HG03103 (cell line): ENCODE data around the gene F8A1.
A peak's percentile ranks its signal among the peaks of the same experiment; 100 is the strongest.
"Not testable (repeated sequence)": the region's sequence is repeated elsewhere in the genome, so short reads cannot be mapped to it uniquely, and the experiment has no call there.

Experiments used
- ATAC-seq: cut with Tn5 transposase; IDR thresholded peaks from one replicate; pipeline ENCODE4 v1.9.1; 2021; ENCODE audit warnings: low read depth; ENCODE audit not compliant: unreplicated experiment

Gene F8A1

DNA sequence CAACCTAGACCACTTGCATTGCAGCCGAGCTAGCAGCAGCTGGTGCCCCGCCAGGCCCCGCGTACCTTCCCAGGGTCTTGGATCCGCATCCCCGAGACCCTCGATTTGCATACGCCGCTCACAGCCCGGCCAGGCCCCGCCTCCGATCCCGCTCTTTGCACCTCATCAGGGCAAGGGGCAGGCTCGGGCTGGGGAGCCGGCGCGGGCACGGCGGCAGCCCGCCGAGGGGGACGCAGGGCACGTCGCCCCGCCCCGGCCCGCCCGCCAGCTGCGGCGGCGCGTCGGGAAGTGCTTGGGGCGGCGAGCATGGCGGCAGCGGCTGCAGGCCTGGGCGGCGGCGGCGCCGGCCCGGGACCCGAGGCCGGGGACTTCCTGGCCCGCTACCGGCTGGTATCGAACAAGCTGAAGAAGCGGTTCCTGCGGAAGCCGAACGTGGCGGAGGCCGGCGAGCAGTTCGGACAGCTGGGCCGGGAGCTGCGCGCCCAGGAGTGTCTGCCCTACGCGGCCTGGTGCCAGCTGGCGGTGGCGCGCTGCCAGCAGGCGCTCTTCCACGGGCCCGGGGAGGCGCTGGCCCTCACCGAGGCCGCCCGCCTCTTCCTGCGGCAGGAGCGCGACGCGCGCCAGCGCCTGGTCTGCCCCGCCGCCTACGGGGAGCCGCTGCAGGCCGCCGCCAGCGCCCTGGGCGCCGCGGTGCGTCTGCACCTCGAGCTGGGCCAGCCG lies at the start of gene F8A1:
F8A1 (plus strand) TSS at position 287 of the 720 bp plus-strand sequence; CDS start at position 307, 20 bp downstream.
- peak; percentile 52 for ATAC-seq

DNA sequence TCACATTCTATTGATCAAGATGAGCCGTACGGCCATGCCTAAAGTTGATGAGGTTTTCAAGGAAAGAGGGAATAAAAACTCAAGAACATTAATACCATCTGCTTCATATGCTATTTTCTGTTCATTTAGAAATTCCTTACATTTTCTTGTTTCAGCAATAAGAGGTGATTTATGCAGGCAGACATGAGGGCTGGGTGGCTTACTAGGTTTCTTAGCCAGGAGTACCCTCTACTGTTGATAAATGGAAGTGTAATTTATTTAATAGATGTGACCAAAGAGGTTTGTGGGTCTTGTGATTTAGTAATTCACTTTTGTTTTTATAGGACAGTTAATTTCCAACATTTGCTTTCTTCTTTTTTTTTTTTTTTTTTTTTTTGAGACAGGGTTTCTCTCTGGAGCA lies 45.3 kb upstream of the F8A1 start:
- no peak for ATAC-seq

DNA sequence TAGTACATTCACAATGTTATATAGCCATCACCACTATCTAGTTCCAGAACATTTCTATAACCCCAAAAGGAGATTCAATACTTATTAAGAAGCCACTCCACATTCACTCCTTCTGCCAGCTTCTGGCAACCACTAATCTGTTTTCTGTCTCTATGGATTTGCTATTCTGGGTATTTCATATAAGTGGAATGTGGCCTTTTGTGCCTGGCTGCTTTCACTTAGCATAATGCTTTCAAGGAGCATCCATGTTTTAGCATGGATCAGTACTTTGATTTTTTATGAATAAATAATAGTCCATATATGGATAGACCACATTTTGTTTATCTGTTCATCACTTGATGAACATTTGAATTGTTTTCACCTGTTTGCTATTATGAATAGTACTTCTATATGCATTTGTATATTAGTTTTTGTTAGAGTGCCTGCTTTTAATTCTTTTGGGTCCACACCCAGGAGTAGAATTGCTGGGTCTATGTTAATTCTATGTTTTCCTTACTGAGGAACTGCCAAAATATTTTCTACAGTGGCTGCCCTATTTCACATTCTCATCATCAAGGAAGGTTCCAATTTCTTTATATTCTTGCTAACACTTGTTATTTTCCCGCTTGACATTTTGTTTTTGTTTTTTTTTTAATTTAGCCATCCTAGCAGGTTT lies 35.1 kb upstream of the F8A1 start:
- no peak for ATAC-seq

DNA sequence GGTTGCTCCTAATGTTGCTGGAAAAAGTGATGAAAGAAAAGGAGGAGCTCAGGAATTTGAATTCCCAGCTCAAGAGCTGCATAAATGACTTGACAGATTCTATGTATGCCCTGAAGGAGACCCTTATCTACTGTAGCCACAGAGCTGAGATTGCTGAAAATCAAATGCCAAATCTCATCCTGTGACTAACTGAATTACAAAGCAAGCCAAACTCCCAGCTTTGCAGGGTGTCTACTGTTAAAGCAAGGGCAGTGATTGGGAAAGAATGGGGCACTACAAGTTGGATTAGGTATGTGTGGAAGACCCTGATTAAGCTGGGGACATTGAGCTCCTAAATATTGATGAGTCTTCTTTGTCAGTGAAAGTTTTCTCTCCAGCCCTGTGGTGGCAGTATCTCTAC lies 30.9 kb upstream of the F8A1 start:
- ATAC-seq: no peak

DNA sequence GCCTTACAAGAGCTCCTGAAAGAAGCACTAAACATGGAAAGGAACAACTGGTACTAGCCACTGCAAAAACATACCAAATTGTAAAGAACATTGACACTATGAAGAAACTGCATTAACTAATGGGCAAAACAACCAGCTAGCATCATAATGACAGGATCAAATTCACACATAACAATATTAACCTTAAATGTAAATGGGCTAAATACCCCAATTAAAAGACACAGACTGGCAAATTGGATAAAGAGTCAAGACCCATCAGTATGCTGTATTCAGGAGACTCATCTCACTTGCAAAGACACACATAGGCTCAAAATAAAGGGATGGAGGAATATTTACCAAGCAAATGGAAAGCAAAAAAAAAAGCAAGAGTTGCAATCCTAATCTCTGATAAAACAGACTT lies 17.6 kb upstream of the F8A1 start:
- ATAC-seq: not testable (repeated sequence)

DNA sequence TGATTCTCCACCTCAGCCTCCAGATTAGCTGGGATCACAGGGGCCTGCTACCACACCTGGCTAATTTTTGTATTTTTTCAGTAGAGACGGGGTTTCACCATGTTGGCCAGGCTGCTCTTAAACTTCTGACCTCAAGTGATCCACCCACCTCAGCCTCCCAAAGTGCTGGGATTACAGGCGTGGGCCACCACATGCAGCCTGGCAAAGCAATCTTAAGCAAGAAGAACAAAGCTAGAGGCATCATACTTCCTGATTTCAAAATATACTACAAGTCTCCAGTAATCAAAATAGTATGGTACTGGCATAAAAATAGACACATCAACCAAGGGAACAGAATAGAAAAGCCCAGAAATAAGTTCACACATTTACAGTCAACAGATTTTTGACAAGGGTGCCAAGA lies 12.8 kb upstream of the F8A1 start:
- no peak for ATAC-seq

DNA sequence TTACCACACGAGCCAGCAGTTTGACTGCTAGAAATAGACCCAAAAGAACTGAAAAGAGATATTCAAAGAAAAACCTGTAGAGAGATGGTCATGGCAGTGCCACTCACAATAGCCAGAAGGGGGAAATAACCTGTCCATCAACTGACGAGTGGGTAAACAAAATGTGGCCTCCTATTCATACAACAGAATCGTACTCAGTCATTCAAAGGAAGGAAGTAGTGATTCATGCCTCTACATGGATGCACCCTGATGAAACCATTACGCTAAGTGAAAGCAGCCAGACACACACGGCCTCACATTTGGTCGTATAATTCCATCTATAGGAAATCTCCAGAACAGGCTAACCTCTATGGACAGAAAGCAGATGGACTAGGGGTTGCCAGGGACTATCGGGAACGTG lies 2.1 kb upstream of the F8A1 start:
- ATAC-seq: not testable (repeated sequence)

DNA sequence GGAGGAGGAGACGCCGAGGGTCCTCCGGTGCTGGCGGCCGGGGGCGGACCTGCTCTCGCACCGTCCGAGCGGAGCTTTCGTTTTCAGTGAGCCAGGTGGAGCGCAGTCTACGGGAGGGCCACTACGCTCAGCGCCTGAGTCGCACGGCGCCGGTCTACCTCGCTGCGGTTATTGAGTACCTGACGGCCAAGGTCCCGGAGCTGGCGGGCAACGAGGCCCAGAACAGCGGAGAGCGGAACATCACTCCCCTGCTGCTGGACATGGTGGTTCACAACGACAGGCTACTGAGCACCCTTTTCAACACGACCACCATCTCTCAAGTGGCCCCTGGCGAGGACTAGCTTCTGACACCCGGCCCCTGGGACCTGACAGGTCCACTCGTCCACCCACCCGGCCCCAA lies 1.1 kb upstream of the F8A1 start:
- ATAC-seq: not testable (repeated sequence)

DNA sequence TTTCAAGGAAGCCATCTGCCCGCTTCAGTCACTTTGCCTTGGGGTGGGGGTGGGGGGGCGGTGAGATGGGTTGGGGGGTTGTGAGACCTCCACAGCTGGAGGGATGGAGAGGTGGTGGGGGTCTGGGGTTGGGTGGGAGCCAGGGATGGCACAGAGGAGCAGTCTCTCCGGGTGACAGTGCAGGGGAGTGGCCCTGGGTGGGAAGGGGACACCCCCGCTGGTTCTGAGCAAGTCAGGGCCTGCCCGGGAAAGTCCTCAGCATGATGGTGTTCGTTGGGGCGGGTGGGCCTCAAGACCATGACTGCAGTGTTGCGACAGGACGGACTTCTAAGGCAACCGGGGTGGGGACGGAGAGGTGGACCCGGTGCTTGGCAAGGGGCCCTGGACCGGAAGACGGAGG lies 606 bp upstream of the F8A1 start:
- not testable (repeated sequence) for ATAC-seq

DNA sequence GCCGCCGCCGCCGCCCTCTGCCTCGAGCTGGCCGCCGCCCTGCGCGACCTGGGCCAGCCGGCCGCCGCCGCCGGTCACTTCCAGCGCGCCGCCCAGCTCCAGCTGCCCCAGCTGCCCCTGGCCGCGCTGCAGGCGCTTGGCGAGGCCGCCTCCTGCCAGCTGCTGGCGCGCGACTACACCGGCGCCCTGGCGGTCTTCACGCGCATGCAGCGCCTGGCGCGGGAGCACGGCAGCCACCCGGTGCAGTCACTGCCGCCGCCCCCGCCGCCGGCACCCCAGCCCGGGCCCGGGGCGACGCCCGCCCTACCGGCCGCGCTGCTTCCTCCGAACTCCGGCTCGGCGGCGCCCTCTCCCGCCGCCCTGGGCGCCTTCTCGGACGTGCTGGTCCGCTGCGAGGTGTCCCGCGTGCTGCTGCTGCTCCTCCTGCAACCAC lies 650 bp downstream of the F8A1 start:
- peak; percentile 51 for ATAC-seq

DNA sequence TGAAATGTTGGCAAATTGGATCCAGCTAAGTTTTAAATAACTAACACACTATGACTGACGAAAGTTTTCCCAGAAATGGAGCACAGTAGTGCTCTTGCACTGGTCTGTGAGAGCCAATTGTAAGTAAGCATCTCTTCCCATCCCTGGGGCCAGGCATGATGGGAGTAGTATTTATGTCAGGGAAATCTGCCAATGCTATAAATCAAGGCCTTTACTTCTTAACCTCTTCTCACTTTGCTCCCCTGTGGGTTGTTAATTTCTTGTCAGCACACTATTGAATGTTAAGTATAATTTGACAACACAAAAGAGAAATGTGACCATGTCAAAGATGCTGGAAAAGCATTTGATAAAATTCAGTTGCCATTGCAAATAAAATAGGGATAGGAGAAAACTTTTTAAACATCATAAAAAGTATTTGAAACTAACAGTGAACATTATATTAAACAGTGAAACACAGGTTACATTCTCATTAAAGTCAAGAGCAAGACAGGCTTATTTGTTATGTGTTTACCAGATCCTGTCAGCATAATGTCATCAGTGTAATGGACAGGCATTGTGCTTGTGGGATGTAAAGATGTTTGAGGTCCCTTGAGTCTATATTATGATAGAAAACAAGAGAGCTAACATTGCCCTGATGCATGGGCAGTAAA lies 5.0 kb downstream of the F8A1 start:
- ATAC-seq: no peak

DNA sequence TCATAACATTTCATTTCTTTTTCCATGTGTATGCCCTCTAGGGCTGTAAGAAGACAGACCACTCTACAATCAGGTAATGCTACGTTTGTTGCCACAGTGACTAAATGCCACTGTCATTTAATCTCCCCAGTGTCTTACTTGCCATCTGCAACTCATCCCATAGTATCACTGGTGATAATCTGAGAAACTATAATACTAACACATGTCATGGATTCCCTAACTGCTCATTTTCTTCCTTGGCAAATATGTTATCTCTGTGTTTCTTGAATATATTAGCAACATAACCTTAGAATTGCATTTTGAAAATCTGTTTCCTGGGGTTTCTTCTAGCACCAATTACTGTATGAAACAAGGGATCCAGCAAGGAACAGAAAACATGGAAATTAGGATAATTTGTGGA lies 6.1 kb downstream of the F8A1 start:
- no peak for ATAC-seq

DNA sequence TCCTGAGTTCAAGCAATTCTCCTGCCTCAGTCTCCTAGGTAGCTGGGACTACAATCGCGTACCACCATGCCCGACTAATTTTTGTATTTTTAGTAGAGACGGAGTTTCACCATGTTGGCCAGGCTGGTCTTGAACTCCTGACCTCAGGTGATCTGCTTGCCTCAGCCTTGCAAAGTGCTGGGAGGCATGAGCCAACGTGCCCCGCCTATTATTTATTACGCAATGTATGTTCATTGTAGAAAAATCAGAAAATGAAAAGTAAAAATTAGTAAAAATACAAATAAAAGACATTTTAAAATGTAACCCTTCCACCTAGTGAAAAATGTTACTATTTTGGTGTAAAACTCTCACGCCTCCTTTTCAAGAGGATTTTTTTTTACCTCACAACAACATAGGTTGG lies 14.2 kb downstream of the F8A1 start:
- no peak for ATAC-seq

DNA sequence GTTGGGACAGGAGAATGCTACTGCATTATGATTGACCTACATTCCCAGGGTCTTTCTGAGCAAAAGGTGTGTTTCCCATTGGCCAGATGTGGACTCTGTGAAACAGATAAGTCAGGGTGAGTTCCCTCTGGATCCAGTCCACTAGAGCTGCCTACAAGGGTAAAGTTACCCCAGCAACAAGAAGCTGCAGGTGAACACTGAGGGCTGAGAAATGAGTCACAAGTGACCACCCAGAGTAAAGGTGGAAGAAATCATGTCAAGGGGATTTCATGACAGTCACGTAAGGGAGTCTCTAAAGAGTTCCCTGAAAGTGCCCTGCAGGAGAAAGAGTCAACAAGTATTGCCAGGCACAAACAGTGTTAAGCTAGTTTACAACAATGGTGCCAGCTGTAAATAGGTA lies 16.3 kb downstream of the F8A1 start:
- no peak for ATAC-seq

DNA sequence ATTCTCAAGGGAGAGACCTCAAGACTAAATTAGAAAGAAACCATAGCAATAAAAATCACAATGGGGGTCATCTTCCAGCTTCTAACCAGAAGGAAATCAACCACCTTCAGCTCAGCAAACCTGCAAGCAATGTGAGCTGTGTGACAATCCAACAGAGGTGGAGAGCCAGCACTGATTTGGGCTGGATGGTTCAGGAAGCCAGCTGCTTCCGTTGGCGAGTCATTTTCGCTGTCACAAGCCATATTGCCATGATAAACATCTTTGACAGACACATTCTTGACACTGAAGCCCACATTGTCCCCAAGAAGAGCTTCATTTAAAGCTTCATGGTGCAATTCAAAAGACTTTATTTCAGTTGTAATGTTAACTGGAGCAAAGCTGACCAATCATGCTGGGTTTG lies 22.7 kb downstream of the F8A1 start:
- ATAC-seq: no peak

DNA sequence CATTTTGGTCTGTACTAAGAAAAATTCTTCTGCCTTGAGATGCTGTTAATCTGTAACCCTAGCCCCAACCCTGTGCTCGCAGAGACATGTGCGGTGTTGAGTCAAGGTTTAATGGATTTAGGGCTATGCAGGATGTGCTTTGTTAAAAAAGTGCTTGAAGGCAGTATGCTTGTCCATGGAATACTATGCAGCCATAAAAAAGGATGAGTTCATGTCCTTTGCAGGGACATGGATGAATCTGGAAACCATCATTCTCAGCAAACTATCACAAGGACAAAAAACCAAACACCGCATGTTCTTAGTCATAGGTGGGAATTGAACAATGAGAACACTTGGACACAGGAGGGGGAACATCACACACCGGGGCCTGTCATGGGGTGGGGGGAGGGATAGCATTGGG lies 23.9 kb downstream of the F8A1 start:
- not testable (repeated sequence) for ATAC-seq

DNA sequence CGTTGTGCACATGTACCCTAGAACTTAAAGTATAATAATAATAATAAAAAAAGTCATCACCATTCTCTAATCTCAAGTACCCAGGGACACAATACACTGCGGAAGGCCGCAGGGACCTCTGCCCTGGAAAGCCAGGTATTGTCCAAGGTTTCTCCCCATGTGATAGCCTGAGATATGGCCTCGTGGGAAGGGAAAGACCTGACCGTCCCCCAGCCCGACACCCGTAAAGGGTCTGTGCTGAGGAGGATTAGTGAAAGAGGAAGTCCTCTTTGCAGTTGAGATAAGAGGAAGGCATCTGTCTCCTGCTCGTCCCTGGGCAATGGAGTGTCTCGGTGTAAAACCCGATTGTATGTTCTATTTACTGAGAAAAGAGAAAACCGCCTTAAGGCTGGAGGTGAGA lies 24.4 kb downstream of the F8A1 start:
- ATAC-seq: not testable (repeated sequence)

DNA sequence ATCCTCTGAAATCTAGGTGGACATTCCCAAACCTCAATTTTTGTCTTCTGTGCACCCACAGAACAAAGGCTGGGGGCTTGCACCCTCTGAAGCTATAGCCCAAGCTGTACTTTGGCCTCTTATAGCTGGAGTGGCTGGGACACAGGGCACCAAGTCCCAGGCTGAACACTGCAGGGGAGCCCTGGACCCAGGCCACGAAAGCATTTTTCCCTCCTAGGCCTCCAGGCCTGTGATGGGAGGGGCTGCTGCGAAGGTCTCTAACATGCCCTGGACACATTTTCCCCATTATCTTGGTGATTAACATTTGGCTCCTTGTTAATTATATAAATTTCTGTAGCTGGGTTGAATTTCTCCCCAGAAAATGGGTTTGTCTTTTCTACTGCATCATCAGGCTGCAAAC lies 27.9 kb downstream of the F8A1 start:
- no peak for ATAC-seq

DNA sequence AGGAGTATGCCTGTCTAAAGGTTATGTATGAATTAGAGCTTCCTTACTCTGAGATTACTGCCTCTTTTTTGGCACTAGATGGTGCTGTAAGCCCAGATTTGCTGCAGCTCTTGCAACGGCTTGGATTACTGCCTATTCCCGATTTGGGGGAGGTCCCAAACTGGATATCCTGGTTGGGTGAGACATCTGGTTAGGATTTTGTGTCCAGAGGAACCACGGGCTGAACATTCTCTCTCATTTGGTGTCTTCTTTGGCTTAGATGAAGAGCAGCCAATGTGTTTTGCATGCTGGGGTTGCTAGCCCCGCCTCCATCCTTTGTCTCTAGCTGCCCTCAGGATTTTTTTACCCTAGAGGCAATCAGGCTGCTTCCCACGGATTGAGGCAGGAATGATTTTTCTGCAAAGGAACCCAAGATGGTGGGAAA lies 31.9 kb downstream of the F8A1 start:
- no peak for ATAC-seq

DNA sequence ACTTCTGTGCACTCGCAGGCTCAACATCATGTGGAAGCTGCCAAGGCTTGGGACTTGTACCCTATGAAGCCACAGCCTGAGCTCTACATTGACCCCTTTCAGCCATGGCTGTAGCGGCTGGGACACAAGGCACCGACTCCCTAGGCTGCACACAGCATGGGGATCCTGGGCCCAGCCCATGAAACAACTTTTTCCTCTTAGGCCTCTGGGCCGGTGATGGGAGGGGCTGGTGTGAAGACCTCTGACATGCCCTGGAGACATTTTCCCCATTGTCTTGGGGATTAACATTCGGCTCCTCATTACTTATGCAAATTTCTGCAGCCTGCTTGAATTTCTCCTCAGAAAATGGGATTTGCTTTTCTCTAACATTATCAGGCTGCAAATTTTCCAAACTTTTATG lies 38.6 kb downstream of the F8A1 start:
- ATAC-seq: not testable (repeated sequence)
